OCI-LY3 (cell line): Measurements from ENCODE around the gene PPP2R2C.

Experiments used
- H2AFZ ChIP-seq: fragments of 200-600, 300-600 bp; shearing (Covaris generic); 2 replicates; pipeline ENCODE4 v1.6.0; 2014; ENCODE audit warnings: antibody characterized with exemption, low read depth, low read length
- H3K27ac ChIP-seq: fragments of 200-600, 300-600 bp; sonication (generic); 2 replicates; pipeline ENCODE4 v1.5.1; 2014; ENCODE audit warnings: mild to moderate bottlenecking, low read length, moderate library complexity, mixed read lengths
- H3K27me3 ChIP-seq: fragments of 200-600, 300-600 bp; sonication (generic); 2 replicates; pipeline ENCODE4 v1.6.1; 2014; ENCODE audit warnings: low read depth, low read length, mixed read lengths
- H3K36me3 ChIP-seq: fragments of 200-600, 300-600 bp; sonication (generic); replicated peaks from 2 replicates; pipeline ENCODE3; 2014; ENCODE audit warnings: low read depth, low read length, mixed read lengths
- H3K4me1 ChIP-seq: fragments of 300-600, 200-600 bp; sonication (generic); 2 replicates; pipeline ENCODE4 v1.6.1; 2014; ENCODE audit warnings: low read length, mixed read lengths
- H3K4me2 ChIP-seq: fragments of 200-600, 300-600 bp; sonication (generic); 2 replicates; pipeline ENCODE4 v1.6.1; 2014; ENCODE audit warnings: low read length, mixed read lengths
- H3K4me3 ChIP-seq: fragments of 300-600, 200-600 bp; sonication (generic); 2 replicates; pipeline ENCODE4 v1.5.1; 2014; ENCODE audit warnings: antibody characterized with exemption, mild to moderate bottlenecking, low read length, moderate library complexity
- H3K79me2 ChIP-seq: fragments of 300-600, 200-600 bp; shearing (Covaris generic); 2 replicates; pipeline ENCODE4 v1.6.1; 2014; ENCODE audit warnings: mild to moderate bottlenecking, low read length, mixed read lengths
- H3K9ac ChIP-seq: fragments of 300-600, 200-600 bp; shearing (Covaris generic); 2 replicates; pipeline ENCODE4 v1.6.0; 2014; ENCODE audit warnings: mild to moderate bottlenecking, low read length, moderate library complexity
- H3K9me3 ChIP-seq: fragments of 200-600, 300-600 bp; shearing (Covaris generic); 2 replicates; pipeline ENCODE4 v1.6.1; 2014; ENCODE audit warnings: low read length, mixed read lengths; ENCODE audit not compliant: insufficient read depth
- H4K20me1 ChIP-seq: fragments of 200-600, 300-600 bp; sonication (generic); 2 replicates; pipeline ENCODE4 v1.6.1; 2016; ENCODE audit warnings: low read length, mixed read lengths; ENCODE audit not compliant: insufficient read depth
- CTCF ChIP-seq: fragments of 200-600, 300-600 bp; sonication (generic); IDR thresholded peaks from 2 replicates; pipeline ENCODE4 v1.5.1; 2014; ENCODE audit warnings: antibody characterized with exemption, low read length, low read depth
- EZH2phosphoT487 ChIP-seq: fragments of 200-600 bp; shearing (Covaris generic); IDR thresholded peaks from 2 replicates; pipeline ENCODE4 v1.6.1; 2018; ENCODE audit warnings: antibody characterized with exemption, mixed run types, low read depth

PPP2R2C gene

GRCh38 chr4:6410068-6410467 lies 62.3 kb downstream of the PPP2R2C start:
- no peaks in the 10 kb centered on the region for H4K20me1 ChIP-seq
- H3K4me1 ChIP-seq: no peaks in the 10 kb centered on the region
- no peak overlapping the region for H2AFZ ChIP-seq
- no peak overlapping the region for H3K4me2 ChIP-seq
- no peak overlapping the region for H3K27ac ChIP-seq
- H3K9ac ChIP-seq: no peak overlapping the region
- 0 out of 2 replicates have a peak, but pooled peaks cover 4% of the 10 kb centered on the region for H3K27me3 ChIP-seq
- TF ChIP-seq CTCF (no peak), EZH2phosphoT487 (no peak)
- H3K36me3 ChIP-seq: no peaks in the 10 kb centered on the region
- H3K79me2 ChIP-seq: no peaks in the 10 kb centered on the region
- H3K4me3 ChIP-seq: no peak overlapping the region
- no peaks in the 10 kb centered on the region for H3K9me3 ChIP-seq

DNA sequence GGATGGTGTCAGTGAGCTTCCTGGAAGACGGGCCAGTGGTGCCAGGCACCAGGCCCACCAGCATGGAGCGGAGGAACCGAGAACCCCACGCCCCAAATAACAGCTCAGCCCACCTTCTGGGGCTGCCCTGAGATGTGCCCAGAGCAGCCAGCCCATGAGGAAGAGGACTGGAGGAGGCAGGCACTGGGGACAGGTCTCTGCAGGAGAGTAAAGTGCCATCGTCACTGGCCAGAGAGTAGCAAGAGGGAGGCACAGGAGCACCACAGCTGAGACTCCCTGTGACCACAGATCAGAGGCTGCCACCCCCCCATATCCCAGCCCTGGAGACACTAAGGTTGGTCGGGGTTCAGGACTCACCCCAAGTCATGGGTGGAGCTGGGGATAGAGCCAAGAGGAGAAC lies 63.0 kb downstream of the PPP2R2C start:
- H3K27me3 ChIP-seq: 0 out of 2 replicates have a peak, but pooled peaks cover 4% of the 10 kb centered on the region
- no peak overlapping the region for H3K4me2 ChIP-seq
- H3K27ac ChIP-seq: no peak overlapping the region
- H2AFZ ChIP-seq: no peak overlapping the region
- TF ChIP-seq EZH2phosphoT487 (no peak), CTCF (no peak)
- no peak overlapping the region for H3K4me3 ChIP-seq
- H3K4me1 ChIP-seq: no peaks in the 10 kb centered on the region
- no peaks in the 10 kb centered on the region for H3K79me2 ChIP-seq
- H3K9ac ChIP-seq: no peak overlapping the region
- H3K36me3 ChIP-seq: no peaks in the 10 kb centered on the region
- H4K20me1 ChIP-seq: no peaks in the 10 kb centered on the region
- no peaks in the 10 kb centered on the region for H3K9me3 ChIP-seq

GRCh38 chr4:6408263-6408662 lies 64.2 kb downstream of the PPP2R2C start:
- Histone ChIP-seq H3K4me1 (no peaks in the 10 kb centered on the region), H3K4me2 (no peak overlapping the region), H2AFZ (no peak overlapping the region), H3K27ac (no peak overlapping the region), H3K4me3 (no peak overlapping the region), H4K20me1 (no peaks in the 10 kb centered on the region), H3K9ac (no peak overlapping the region), H3K27me3 (0 out of 2 replicates have a peak, but pooled peaks cover 4% of the 10 kb centered on the region), H3K9me3 (no peaks in the 10 kb centered on the region), H3K79me2 (no peaks in the 10 kb centered on the region), H3K36me3 (no peaks in the 10 kb centered on the region)
- no peak for TF ChIP-seq CTCF
- TF ChIP-seq EZH2phosphoT487: no peak

DNA sequence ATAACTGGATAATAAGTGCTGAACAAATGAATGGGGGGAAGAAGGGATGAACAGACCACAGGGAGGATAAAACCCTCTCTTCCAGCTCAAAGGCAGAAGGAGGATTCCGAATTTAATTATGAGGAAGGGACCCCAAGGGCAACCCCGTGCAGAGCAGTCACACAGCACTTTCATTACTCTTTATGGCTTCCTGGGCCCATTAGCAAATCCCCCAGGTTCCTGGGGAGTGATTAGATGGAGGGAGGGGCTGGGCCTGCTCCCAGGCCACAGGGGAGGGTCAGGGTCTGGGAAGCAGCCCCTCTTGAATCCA lies 67.1 kb downstream of the PPP2R2C start:
- TF ChIP-seq CTCF (no peak), EZH2phosphoT487 (no peak)
- H2AFZ ChIP-seq: no peak overlapping the region
- H3K4me2 ChIP-seq: no peak overlapping the region
- H3K27ac ChIP-seq: no peak overlapping the region
- 0 out of 2 replicates have a peak, but pooled peaks cover 11% of the 10 kb centered on the region for H3K27me3 ChIP-seq
- H3K9ac ChIP-seq: no peak overlapping the region
- no peaks in the 10 kb centered on the region for H3K9me3 ChIP-seq
- H4K20me1 ChIP-seq: no peaks in the 10 kb centered on the region
- H3K4me1 ChIP-seq: no peaks in the 10 kb centered on the region
- no peak overlapping the region for H3K4me3 ChIP-seq
- no peaks in the 10 kb centered on the region for H3K36me3 ChIP-seq
- H3K79me2 ChIP-seq: no peaks in the 10 kb centered on the region
